OCI-LY1 (cell line): ENCODE results near the gene RER1.

Source experiments
- H2AFZ ChIP-seq: fragments of 200-600 bp; sonication (generic), shearing (Covaris generic); 2 replicates; pipeline ENCODE4 v1.6.0; 2014; ENCODE audit warnings: antibody characterized with exemption, mild to moderate bottlenecking, low read length
- H3F3A ChIP-seq: fragments of 200-600 bp; sonication (generic), shearing (Covaris generic); 2 replicates; pipeline ENCODE4 v1.6.0; 2014; ENCODE audit warnings: mild to moderate bottlenecking, antibody characterized with exemption, low read length, moderate library complexity; ENCODE audit not compliant: insufficient read depth
- H3K27ac ChIP-seq: fragments of 200-600 bp; sonication (generic); 2 replicates; pipeline ENCODE4 v1.5.1; 2014; ENCODE audit warnings: low read length, mixed run types, mild to moderate bottlenecking, low read depth; ENCODE audit not compliant: poor library complexity, severe bottlenecking
- H3K27me3 ChIP-seq: fragments of 200-600 bp; sonication (generic); 2 replicates; pipeline ENCODE4 v1.6.0; 2014; ENCODE audit warnings: antibody characterized with exemption, mild to moderate bottlenecking, low read length, moderate library complexity; ENCODE audit not compliant: insufficient read depth
- H3K36me3 ChIP-seq: fragments of 200-600 bp; sonication (generic); 2 replicates; pipeline ENCODE4 v1.6.1; 2014; ENCODE audit warnings: mild to moderate bottlenecking, antibody characterized with exemption, low read length, moderate library complexity, mixed read lengths; ENCODE audit not compliant: insufficient read depth
- H3K4me1 ChIP-seq: fragments of 200-600 bp; sonication (generic); 2 replicates; pipeline ENCODE4 v1.5.1; 2014; ENCODE audit warnings: mild to moderate bottlenecking, low read length, moderate library complexity; ENCODE audit not compliant: insufficient read depth, severe bottlenecking
- H3K4me2 ChIP-seq: fragments of 200-600 bp; sonication (generic), shearing (Covaris generic); 2 replicates; pipeline ENCODE4 v1.6.1; 2014; ENCODE audit warnings: low read length
- H3K4me3 ChIP-seq: fragments of 200-600 bp; sonication (generic); 2 replicates; pipeline ENCODE4 v1.5.1; 2014; ENCODE audit warnings: low read length, low read depth, mild to moderate bottlenecking, mixed read lengths; ENCODE audit not compliant: poor library complexity, severe bottlenecking
- H3K79me2 ChIP-seq: fragments of 200-600 bp; shearing (Covaris generic); 2 replicates; pipeline ENCODE4 v1.6.1; 2016; ENCODE audit warnings: mixed run types, low read length, mixed read lengths; ENCODE audit not compliant: insufficient read depth
- H3K9ac ChIP-seq: fragments of 200-600 bp; sonication (generic), shearing (Covaris generic); 2 replicates; pipeline ENCODE4 v1.6.1; 2014; ENCODE audit warnings: mild to moderate bottlenecking, low read length, mixed read lengths
- H3K9me2 ChIP-seq: fragments of 200-600 bp; sonication (generic), shearing (Covaris generic); 2 replicates; pipeline ENCODE4 v1.6.1; 2014; ENCODE audit warnings: low read depth, mild to moderate bottlenecking, low read length, mixed read lengths
- H3K9me3 ChIP-seq: fragments of 200-600 bp; shearing (Covaris generic); 2 replicates; pipeline ENCODE4 v1.6.1; 2014; ENCODE audit warnings: low read length, mixed read lengths
- H4K20me1 ChIP-seq: fragments of 200-600 bp; sonication (generic), shearing (Covaris generic); 2 replicates; pipeline ENCODE4 v1.6.0; 2016; ENCODE audit warnings: mild to moderate bottlenecking, low read length; ENCODE audit not compliant: insufficient read depth
- EZH2 ChIP-seq: fragments of 200-600 bp; sonication (generic), shearing (Covaris generic); IDR thresholded peaks from 2 replicates; pipeline ENCODE4 v1.8.0; 2017; ENCODE audit warnings: borderline replicate concordance, mixed run types, mild to moderate bottlenecking, antibody characterized with exemption, low read length, moderate library complexity, mixed read lengths
- TF ChIP-seq, protein P1 (sequence below): fragments of 200-600 bp; sonication (generic), shearing (Covaris generic); IDR thresholded peaks from 2 replicates; pipeline ENCODE4 v1.5.1; 2017; ENCODE audit warnings: mild to moderate bottlenecking, antibody characterized with exemption, low read length, moderate library complexity, mixed read lengths

The RER1 gene

GRCh38 chr1:2394761-2395160, 3.1 kb downstream of the RER1 start:
- Histone ChIP-seq H3K4me1 (peaks cover 32% of the 10 kb centered on the region), H3K9me2 (no peaks in the 10 kb centered on the region), H4K20me1 (no peaks in the 10 kb centered on the region), H3F3A (no peaks in the 10 kb centered on the region), H3K4me3 (no peak overlapping the region), H3K27ac (no peak overlapping the region), H3K36me3 (peaks cover 67% of the 10 kb centered on the region), H3K4me2 (no peak overlapping the region), H3K79me2 (peaks cover 22% of the 10 kb centered on the region), H2AFZ (no peak overlapping the region), H3K27me3 (no peaks in the 10 kb centered on the region), H3K9me3 (no peaks in the 10 kb centered on the region), H3K9ac (no peak overlapping the region; the same call in 1 of the 2 replicates)
- TF ChIP-seq, protein P1, sequence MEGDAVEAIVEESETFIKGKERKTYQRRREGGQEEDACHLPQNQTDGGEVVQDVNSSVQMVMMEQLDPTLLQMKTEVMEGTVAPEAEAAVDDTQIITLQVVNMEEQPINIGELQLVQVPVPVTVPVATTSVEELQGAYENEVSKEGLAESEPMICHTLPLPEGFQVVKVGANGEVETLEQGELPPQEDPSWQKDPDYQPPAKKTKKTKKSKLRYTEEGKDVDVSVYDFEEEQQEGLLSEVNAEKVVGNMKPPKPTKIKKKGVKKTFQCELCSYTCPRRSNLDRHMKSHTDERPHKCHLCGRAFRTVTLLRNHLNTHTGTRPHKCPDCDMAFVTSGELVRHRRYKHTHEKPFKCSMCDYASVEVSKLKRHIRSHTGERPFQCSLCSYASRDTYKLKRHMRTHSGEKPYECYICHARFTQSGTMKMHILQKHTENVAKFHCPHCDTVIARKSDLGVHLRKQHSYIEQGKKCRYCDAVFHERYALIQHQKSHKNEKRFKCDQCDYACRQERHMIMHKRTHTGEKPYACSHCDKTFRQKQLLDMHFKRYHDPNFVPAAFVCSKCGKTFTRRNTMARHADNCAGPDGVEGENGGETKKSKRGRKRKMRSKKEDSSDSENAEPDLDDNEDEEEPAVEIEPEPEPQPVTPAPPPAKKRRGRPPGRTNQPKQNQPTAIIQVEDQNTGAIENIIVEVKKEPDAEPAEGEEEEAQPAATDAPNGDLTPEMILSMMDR, result no peak
- TF ChIP-seq EZH2, result no peak

DNA sequence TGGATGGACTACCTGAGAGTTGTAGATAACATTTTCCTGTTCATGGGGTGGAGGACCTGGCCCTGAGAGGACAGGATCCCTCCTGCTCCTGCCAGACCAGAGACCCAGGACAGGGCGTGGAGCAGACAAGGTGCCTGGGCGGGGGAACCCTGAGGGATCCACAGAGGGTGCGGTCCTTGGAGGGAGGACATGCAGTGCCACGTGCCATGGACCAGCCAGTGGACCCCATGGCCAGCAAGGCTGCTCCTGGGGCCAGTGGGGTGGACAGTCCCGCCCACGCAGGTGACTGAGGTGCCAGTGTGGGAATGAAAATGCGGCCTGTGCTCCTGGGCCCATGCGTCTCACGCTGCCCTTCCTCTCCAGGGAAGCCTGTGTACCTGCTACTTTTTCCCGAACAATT, 3.6 kb downstream of the RER1 start:
- H3K4me1 ChIP-seq, result peaks cover 28% of the 10 kb centered on the region
- H3F3A ChIP-seq, result no peaks in the 10 kb centered on the region
- H3K9me3 ChIP-seq, result no peaks in the 10 kb centered on the region
- no peak overlapping the region for H3K9ac ChIP-seq
- no peaks in the 10 kb centered on the region for H3K27me3 ChIP-seq
- H3K4me2 ChIP-seq, result no peak overlapping the region
- peaks cover 22% of the 10 kb centered on the region for H3K79me2 ChIP-seq
- no peak overlapping the region for H3K27ac ChIP-seq
- H4K20me1 ChIP-seq, result no peaks in the 10 kb centered on the region
- no peaks in the 10 kb centered on the region for H3K9me2 ChIP-seq
- peaks cover 72% of the 10 kb centered on the region for H3K36me3 ChIP-seq
- no peak overlapping the region for H2AFZ ChIP-seq
- TF ChIP-seq EZH2, result no peak
- TF ChIP-seq, protein P1, result no peak
- no peak overlapping the region for H3K4me3 ChIP-seq

- no peak overlapping the region for H3K4me2 ChIP-seq
- no peak overlapping the region for H2AFZ ChIP-seq
- H3K79me2 ChIP-seq, result peaks cover 22% of the 10 kb centered on the region
- H3K27me3 ChIP-seq, result no peaks in the 10 kb centered on the region
- H3K27ac ChIP-seq, result no peak overlapping the region
- peaks cover 80% of the 10 kb centered on the region for H3K36me3 ChIP-seq
- H3K9me2 ChIP-seq, result no peaks in the 10 kb centered on the region
- H3K4me3 ChIP-seq, result no peak overlapping the region
- H3K4me1 ChIP-seq, result peaks cover 20% of the 10 kb centered on the region
- TF ChIP-seq EZH2, result no peak
- TF ChIP-seq, protein P1, result no peak
- no peak overlapping the region for H3K9ac ChIP-seq
- no peaks in the 10 kb centered on the region for H3F3A ChIP-seq
- H3K9me3 ChIP-seq, result no peaks in the 10 kb centered on the region
- no peaks in the 10 kb centered on the region for H4K20me1 ChIP-seq
Measured at GRCh38 chr1:2396059-2396458, 4.4 kb downstream of the RER1 start.
